DMS53 (cell line): ENCODE results near the gene CISD2.
"Not testable (repeated sequence)": the region's sequence is repeated elsewhere in the genome, so short reads cannot be mapped to it uniquely, and the experiment has no call there.

Experiments used
- DNase-seq: peaks from one replicate; lab custom pipeline; 2025; lab: John Stamatoyannopoulos, UW

Gene CISD2

DNA sequence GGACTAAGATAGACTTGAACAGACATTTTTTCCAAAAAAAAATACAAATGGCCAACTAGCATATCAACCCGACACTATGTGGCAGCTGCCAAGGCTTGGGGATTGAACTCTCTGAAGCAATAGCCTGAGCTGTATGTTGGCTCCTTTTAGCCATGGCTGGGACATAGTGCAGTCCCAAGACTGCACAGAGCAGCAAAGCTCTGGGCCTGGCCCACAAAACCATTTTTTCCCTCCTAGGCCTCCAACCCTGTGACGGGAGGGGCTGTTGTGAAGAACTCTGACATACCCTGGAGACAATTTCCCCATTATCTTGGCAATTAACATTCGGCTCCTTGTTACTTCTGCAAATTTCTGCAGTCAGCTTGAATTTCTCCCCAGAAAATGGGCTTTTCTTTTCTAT is 50.1 kb downstream of the CISD2 start:
- no peak for DNase-seq

DNA sequence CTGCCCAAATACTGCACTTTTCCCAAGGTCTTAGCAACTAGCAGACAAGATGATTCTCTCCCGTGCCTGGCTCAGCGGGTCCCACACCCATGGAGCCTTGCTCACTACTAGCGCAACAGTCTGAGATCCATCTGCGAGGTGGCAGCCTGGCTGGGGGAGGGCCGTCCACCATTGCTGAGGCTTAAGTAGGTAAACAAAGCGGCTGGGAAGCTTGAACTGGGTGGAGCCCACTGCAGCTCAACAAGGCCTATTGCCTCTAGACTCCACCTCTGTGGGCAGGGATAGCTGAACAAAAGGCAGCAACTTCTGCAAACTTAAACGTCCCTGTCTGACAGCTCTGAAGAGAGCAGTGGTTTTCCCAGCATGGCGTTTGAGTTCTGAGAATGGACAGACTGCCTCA is 50.9 kb downstream of the CISD2 start:
- DNase-seq: peak; percentile 57

DNA sequence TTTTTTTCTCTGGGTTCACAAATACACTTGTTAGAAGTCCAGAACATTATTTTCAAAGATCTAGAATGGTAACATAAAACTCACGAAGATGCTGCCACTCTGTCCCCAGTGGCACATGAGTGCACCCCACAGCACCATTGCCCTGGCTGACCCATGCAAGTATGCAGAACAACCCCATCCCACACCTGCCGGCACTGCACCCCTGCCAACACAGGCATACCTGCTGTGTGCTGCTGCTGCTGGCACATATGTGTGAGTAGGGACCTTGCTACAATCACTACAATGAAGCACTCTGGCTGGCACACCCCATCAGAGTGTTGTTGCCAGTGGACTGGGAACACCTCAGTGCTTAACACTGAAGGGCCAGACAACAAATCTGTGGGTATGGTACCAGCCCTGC is 66.9 kb downstream of the CISD2 start:
- no peak for DNase-seq

DNA sequence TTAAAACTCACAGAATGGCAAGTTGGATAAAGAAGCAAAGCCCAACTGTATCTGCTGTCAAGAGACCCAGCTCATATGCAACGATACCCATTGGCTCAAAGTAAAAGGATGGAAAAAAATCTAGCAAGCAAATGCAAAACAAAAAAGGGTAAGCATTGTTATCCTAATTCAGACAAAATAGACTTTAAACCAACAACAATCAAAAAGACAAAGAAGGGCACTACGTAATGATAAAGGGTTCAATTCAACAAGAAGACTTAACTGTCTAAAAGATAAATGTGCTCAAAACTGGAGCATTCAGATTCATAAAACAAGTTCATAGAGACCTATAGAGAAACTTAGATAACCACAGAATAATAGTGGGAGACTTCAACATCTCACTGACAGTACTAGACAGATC is 69.3 kb downstream of the CISD2 start:
- not testable (repeated sequence) for DNase-seq
